ENCODE data around the gene BUD13.
"Not testable (repeated sequence)": the region's sequence is repeated elsewhere in the genome, so short reads cannot be mapped to it uniquely, and the experiment has no call there.

The BUD13 gene

DNA sequence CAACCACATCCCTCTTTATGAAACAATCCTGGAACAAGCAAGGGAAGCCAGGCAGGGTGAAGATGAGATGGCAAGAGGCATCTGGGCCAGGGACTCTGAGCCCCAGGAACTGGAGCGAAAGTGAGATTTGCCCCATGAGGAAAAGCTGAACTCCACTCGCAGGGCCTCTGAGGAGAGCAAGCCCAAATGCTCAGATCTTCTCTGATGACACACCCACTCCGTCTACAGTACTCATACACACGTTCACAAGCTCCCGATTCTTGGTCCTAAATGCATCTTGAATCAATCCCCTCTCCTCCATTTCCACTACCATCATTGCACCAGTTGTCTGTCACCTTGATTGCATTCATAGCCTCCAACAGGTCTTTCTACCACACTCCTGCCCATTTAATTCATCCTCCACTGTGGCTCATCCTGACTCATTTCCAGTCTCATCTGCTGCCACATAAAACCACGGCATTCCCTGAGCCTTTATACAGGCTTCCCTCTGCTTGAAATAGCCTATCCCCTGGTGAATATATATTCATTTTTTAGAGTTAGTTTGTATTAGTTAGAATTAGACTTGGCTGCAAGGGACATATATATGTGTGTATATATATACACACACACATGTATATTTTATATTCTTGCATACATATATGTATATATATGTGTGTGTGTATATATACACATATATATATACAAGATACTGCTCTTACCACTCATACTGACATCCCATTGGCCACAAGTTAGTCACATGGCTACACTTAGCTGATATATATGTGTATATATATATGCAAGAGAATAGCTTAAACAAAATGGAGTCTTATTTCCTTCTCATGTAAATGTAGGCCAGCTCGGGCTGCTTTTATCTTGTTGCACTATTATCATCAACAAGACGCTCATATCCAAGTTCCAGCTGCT is 20.3 kb upstream of the BUD13 start:
- no peak for DNase-seq

- DNase-seq = no peak
Measured at GRCh38 chr11:116792144-116792868, 19.5 kb upstream of the BUD13 start.

DNA sequence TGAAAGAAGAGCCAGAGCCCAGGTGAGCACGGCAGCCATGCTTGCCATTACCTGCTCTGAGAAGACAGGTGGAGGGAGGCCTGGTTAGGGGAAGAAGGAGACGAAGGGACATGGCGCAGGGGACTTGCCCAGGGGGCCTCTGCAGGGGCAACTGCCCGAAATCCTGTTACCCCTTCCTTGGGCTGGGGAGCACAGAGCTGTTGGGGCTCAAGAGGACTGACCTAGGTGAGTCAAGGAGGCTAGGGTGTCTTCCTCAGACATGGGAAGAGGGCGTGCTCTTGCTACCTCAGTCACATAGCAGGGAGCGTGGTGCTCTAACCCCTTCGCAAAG is 19.0 kb upstream of the BUD13 start, which contains the start of gene APOA5:
APOA5 (minus strand) TSS at position 67 of the 331 bp plus-strand sequence; CDS start at position 48, 19 bp downstream.
- no peak for DNase-seq

DNA sequence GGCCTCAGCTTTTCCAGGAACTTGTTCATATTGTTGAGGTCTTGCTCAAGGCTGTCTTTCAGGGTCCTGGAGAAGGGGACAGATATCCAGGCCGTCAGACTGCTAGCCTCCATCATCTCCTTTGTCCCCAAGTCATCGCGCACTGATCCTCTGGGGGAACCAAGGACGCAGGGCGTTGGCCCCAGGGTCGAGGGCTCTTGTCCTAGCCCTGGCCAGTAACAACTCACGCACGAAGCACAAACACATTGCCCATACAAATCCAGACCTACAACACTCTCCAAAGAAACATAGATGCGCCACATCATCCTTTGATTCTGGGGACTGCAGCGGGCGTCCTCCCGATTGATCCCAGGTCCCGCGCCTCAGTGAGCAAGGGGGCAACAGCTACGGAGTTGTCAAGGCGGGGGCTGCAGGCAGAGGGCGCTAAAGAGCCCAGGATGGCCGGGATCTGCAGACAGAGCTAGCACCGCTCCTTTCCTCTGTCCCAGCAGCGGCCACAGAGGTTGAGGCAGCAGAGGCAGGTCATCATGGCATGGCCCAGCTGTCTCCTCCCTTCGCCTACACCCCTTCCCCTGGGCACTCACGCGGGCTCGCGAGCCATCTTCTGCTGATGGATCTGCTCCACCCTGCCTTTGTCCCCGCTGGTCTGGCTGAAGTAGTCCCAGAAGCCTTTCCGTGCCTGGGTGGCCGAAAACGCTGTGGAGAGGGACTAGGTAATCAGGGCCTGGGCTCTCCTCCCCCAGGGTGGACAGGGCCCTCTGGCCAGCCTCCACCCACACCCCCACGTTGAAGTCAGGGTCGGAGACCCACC is 18.4 kb upstream of the BUD13 start:
- DNase-seq = peak; percentile 83

DNA sequence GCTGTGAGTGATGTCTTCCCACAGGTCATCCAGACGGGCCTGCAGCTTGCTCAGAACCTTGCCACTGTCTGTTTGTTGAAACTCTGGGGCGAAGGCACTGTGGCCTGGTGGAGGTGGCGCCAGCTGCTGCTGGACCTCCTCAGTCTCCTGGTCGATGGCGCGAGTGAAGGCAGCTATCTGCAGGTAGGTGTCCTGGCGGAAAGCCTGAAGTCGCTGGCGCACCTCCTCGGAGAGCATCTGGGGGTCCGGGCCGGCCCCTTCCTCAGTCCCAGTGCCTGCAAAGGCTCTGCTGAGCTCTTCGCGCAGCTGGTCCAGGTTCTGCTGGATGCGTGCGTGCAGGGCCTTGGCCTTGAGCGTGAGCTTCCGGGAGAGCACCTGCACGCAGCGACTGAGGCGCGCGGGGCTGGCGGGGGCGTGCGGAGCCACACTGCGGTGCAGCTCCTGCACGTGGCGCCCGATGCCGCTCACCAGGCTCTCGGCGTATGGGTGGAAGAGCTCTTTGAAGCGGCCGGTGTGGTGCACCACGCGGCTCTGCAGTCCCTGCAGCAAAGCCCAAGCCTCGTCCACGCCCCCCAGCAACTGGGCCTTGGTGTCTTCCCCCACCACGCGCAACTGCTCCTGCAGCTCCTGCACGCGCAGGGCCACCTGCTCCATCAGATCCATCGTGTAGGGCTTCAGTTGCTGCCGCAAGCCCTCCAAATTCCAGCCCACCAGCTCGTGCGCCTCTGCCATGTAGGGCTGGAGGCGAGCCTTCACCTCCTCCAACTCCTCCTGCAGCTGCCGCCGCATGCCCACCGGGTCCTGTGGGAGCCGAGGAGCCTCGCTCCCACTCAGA is 17.6 kb upstream of the BUD13 start:
- no peak for DNase-seq

DNA sequence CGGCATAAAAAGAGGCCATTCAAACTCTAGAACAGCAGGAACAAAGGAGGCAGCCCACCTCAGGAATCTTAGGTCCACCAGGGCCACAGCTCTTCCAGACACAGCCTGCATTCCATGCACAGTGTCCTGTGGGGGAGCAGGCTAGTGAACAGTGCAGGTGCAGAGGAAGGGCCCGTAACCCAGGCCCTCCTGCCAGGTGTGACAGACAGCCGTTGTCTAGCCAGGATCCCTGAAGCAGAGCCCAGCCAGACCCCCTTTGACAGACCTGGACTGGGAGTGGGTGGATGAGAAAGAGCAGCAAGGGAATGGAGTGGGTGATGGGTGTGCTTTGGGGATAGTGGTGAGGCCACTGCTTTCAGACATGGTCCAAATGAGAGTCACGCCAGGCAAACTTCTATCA is 16.2 kb upstream of the BUD13 start:
- DNase-seq = no peak

- no peak for DNase-seq
Measured at GRCh38 chr11:116788534-116788933, 15.7 kb upstream of the BUD13 start.

DNA sequence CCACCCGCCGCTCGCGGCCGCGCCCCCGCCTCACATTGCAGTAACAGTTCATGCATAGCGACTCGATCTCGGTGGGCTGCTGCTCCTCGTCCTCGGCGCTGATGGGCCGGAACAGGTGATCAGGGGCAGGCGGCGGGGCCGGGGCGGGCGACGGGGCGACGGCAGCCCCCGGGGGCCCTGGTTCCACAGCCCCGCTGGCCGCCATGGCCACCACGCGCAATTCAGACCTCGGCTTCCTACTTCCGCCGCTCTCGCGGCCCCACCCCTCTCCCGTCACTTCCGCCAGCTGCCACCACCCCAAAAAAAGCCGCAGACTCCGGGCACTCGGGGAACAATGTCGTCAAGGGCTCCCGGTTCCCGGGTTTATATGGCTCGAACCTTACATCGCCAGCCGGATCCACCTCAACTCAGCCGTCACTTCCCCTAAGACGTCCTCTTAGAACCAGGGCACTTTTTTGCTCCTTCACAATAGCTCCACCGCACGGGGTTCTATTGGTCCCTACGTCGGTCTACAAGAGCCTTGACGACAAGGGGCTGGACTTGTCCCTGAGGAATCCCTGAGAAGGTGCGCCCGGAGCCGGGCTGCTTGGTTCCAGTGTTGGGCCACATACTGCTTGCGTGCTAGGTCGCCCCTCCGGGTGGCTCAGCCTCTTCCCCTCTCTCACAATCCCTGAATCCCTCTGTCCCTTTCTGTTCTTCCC is 15.1 kb upstream of the BUD13 start, which contains the start of gene ZPR1:
ZPR1 (minus strand) TSS at position 238 of the 701 bp plus-strand sequence; CDS start at position 205, 33 bp downstream.
- peak; percentile 88 for DNase-seq

DNA sequence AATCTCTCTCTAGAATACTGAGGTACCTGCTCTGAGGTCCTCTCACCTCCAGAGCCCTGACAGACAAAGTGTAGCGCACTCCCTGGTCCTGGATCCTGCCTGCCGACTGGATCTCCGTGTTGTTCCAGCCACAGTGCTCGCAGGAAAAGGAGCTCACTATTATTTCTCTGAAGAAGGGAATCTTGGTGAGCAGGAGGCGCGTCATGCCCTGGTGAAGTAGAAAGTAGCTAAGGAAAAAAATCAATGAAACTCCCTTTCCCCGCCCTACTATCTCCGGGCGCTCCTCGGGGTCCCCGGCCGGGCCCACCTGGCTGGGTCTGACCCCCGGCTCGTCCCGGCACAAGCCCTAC is 14.6 kb upstream of the BUD13 start:
- DNase-seq = peak; percentile 5

DNA sequence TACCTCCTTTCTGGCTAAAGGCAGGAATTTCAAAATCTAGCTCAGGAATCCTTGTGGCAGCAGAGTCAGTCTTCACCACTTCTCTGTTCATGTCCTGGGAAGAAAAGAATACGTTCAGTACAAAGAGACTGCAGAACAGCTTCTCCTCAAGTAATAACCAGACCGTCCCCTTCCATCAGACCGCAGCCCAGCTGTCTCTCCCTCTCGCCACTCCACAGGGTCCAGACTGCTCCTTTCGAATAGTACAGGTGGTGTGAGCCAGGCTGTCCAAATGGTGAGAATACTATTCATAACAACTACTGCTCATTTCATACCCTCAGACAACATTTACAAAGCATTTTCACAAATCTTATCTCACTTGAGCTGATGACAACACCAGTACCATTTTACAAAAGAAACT is 14.2 kb upstream of the BUD13 start:
- no peak for DNase-seq

DNA sequence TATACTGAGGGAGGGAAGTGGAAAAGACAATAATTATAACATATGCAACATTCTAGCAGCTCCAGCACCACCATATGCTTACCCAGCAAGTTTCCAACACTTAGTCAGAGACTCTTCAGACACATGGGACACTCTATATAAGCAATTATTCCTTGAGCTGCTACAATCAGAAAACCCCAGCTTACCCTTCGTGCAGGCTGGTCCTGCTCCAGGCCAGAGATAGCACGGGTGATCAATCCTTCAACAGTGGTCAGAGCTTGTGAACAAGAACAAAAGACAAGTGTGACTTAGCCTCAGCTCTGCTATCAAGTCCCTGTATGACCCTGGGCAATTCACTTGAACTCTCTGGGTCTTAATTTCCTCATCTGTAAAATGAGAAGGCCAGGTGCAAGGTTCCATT is 13.5 kb upstream of the BUD13 start:
- no peak for DNase-seq

DNA sequence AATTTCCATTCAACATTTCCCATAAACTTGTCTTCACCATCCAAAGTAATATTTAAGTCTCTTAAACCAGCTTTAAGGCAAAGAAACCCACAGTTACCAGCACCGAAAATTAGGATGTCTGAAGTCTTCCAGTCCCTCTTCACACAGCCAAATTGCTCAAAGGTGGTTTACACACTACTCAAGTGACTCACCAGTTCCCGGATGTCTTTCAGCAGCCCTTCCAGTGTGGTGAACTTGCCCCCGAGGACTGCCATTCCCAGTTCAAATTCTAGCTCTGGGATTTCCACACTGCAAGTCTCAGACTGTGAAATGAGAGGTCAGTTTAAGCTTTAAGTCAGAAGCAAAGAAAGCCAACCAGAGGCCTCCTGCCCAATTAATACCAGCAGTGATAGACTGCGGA is 9.9 kb upstream of the BUD13 start:
- DNase-seq = no peak

- no peak for DNase-seq
Measured at GRCh38 chr11:116778556-116778955, 5.8 kb upstream of the BUD13 start.

DNA sequence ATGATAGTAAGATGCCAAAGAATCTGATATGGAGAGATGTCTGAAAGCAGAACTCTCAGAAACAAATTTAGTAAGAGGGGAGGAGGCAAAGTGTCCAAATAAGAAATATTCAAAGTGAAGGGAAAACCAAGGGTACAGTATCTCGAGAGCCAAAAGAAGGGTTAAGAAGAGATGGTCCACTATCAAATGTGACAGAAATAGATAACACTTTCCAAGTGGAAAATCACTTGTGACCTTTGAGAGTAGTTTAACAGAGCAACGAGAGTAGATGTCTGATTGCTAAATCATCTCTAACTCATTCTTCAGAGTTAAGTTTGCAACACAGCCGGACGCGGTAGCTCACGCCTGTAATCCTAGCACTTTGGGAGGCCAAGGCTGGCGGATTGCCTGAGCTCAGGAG is 4.3 kb upstream of the BUD13 start:
- DNase-seq = no peak

GRCh38 chr11:116776522-116776984 is 3.8 kb upstream of the BUD13 start:
- no peak for DNase-seq

- no peak for DNase-seq
Measured at GRCh38 chr11:116775975-116776374, 3.2 kb upstream of the BUD13 start.

DNA sequence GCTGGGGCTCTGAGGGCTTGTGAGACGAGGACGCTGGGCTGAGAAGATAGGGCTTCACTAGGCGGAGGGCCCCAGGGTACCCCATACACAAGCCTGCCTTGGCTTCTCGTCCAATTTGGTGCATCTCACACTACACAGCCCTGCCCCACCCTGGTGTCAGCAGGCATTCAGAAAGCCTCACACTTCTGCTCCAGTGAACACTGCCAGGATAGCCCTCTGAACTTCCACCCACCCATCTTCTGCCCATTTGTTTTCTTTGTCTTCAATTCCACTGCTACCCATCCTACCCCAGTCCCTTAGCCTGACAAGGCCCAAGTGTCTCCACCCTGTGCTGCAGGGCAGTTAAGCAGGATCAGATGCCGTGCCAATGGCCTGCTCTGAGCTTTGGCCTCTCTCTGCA is 1.9 kb upstream of the BUD13 start:
- DNase-seq = no peak

DNA sequence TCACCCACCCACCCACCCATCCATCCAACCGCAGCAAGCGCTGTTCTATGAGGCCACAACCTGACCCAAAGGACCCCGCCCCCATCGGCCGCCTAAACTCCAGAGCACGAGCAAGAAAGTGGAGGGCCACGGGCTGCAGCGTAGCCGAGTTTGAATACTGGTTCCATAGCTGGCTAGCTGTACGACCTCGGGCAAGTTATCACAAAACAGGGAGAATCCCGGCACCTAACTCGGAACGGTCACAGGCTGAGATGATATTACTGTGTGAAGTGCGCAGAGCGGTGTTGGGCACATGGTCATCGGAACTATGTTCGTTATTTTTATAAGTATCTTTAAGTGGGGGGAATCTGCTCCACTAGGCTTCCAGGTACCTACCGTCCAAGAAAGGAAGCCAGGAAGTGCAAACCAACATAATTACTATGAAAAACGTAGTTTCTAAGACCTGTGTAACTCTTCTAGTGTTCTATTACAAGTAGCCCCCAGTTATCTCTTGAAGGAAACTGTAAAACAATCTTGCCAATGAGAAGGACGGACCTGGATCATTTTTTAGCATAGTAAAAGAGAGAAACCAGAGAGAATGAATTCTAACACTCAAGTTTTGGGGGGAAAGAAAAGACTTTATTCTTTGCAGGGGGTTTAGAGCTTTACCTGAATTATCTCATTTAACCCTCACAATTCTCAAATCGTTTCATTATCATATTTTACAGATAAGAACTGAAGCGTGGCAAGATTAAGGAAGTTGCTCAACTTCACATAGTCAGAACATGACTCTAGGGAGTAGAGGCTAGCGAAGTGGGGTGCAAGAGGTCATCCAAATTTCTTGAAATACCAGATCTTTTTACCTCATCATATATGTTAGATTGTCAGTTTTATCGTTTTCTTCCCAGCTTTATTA is 663 bp upstream of the BUD13 start:
- DNase-seq = no peak

GRCh38 chr11:116771935-116772334 is 852 bp downstream of the BUD13 start:
- DNase-seq = no peak

GRCh38 chr11:116762132-116762531 is 10.7 kb downstream of the BUD13 start:
- no peak for DNase-seq

DNA sequence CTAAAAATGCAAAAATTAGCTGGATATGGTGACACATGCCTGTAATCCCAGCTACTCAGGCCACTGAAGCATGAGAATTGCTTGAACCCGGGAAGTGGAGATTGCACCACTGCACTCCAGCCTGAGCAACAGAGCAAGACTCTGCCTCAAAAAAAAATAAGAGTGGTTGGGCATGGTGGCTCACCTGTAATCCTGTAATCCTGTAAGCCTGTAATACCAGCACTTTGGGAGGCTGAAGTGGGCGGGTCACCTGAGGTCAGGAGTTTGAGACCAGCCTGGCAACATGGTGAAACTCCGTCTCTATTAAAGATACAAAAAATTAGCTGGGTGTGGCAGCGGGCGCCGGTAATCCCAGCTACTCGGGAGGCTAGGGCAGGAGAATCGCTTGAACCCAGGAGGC is 16.7 kb downstream of the BUD13 start:
- not testable (repeated sequence) for DNase-seq
